Measurements from ENCODE around the gene CPA1. TPM values are rescaled to one million over a fixed set of nuclear protein-coding genes. Genes with fewer than 3 reads are reported as not detected.
"Not testable (repeated sequence)": the region's sequence is repeated elsewhere in the genome, so short reads cannot be mapped to it uniquely, and the experiment has no call there.

Gene CPA1
- total RNA-seq, 1 experiment from 2014 or later, result 7.9 TPM

- TF ChIP-seq ZNF512 (CRISPR knock-in tag; IDR thresholded peaks at IDR 0.05; ENCODE audit: borderline replicate concordance), result no peak
- no peak for TF ChIP-seq ATF3 (CRISPR knock-in tag; conservative IDR thresholded peaks at IDR 0.05)
Observed at GRCh38 chr7:130374507-130374906, 5.8 kb upstream of the CPA1 start (continued).

- H3K27me3 Mint-ChIP-seq (ENCODE audit: low read depth); CTCF ChIA-PET; POLR2A ChIA-PET; H3K27ac Mint-ChIP-seq; ATAC-seq; H3K4me3 Mint-ChIP-seq; DNase-seq (ENCODE audit: low spot score): not testable (repeated sequence)
- Mint-ChIP-seq H3K9me3 (peaks cover 27% of the 10 kb centered on the region), H3K36me3 (peaks cover 15% of the 10 kb centered on the region), H3K4me1 (peaks cover 21% of the 10 kb centered on the region)
Observed at GRCh38 chr7:130376461-130376860, 3.8 kb upstream of the CPA1 start.

GRCh38 chr7:130377178-130377577 is 3.1 kb upstream of the CPA1 start:
- no peak for ATAC-seq
- TF ChIP-seq GTF2I (CRISPR knock-in tag; conservative IDR thresholded peaks at IDR 0.05) (no peak), AR (CRISPR knock-in tag; IDR thresholded peaks at IDR 0.05) (no peak), FOXP1 (CRISPR knock-in tag; IDR thresholded peaks at IDR 0.05; ENCODE audit: borderline replicate concordance) (no peak), CDX4 (CRISPR knock-in tag; IDR thresholded peaks at IDR 0.05; ENCODE audit: borderline replicate concordance) (no peak), E2F4 (CRISPR knock-in tag; IDR thresholded peaks at IDR 0.05; ENCODE audit: borderline replicate concordance, low read depth) (no peak), KAT7 (CRISPR knock-in tag; IDR thresholded peaks at IDR 0.05; ENCODE audit: borderline replicate concordance) (no peak), ZMAT4 (CRISPR knock-in tag; IDR thresholded peaks at IDR 0.05) (no peak), E2F1 (CRISPR knock-in tag; IDR thresholded peaks at IDR 0.05) (no peak), ZNF121 (CRISPR knock-in tag; IDR thresholded peaks at IDR 0.05) (no peak), NFE2L1 (CRISPR knock-in tag; IDR thresholded peaks at IDR 0.05) (no peak), ZNF232 (CRISPR knock-in tag; IDR thresholded peaks at IDR 0.05) (no peak), FOXJ3 (CRISPR knock-in tag; IDR thresholded peaks at IDR 0.05; ENCODE audit: borderline replicate concordance) (no peak), E2F5 (CRISPR knock-in tag; IDR thresholded peaks at IDR 0.05) (no peak), MLX (CRISPR knock-in tag; IDR thresholded peaks at IDR 0.05) (no peak), PRRX2 (CRISPR knock-in tag; IDR thresholded peaks at IDR 0.05) (no peak), NR2C2 (CRISPR knock-in tag; IDR thresholded peaks at IDR 0.05) (no peak)
- POLR2A ChIA-PET, result no interaction called here
- Mint-ChIP-seq H3K27me3 (ENCODE audit: low read depth) (peaks cover 8% of the 10 kb centered on the region), H3K4me3 (no peak overlapping the region), H3K9me3 (peaks cover 22% of the 10 kb centered on the region), H3K4me1 (peaks cover 23% of the 10 kb centered on the region), H3K36me3 (peaks cover 12% of the 10 kb centered on the region), H3K27ac (no peak overlapping the region)
- CTCF ChIA-PET, result no interaction called here
- no peak for DNase-seq (ENCODE audit: low spot score)

Data from WTC11 (cell line).